Naive thymus-derived CD8-positive, alpha-beta T cell (primary cell): ENCODE data around the gene PIEZO1. TPM values are rescaled to one million over a fixed set of nuclear protein-coding genes. Genes with fewer than 3 reads are reported as not detected.

Experiments
- ATAC-seq, 2 donors: fragments of 150-1000 bp; cut with Tn5 transposase in 1 of 2; sonication (Bioruptor Pico), chemical (Tn5 transposase) in 1 of 2; 1 replicate in 1 of 2; 2 replicates in 1 of 2; pipeline ENCODE4 v1.10.0; 2021; ENCODE audit warnings: mild to moderate bottlenecking in 2 of 2, moderate library complexity in 2 of 2
- POLR2A ChIA-PET: fragments of 350-600 bp; sonication (Branson Sonifier 250); formaldehyde crosslinking; loops from one replicate; lab custom pipeline; 2021; ENCODE audit warnings: antibody characterized with exemption; lab: Charles Lee
- DNase-seq, 10 donors: peaks; one replicate each; pipeline versions ENCODE4 v3.0.0 to v3.0.0-alpha.2; 2020 to 2022
- H3K27ac Mint-ChIP-seq, 10 donors: one replicate each; pipeline ENCODE4 v1.8.0; 2020 to 2022; ENCODE audit warnings: mild to moderate bottlenecking in 10 of 10, mixed read lengths in 10 of 10, moderate library complexity in 4 of 10, inconsistent platforms in 1 of 10
- H3K27me3 Mint-ChIP-seq, 5 donors: one replicate each; pipeline ENCODE4 v1.8.0; 2021 to 2022; ENCODE audit warnings: mixed read lengths in 5 of 5
- H3K36me3 Mint-ChIP-seq, 3 donors: one replicate each; pipeline ENCODE4 v1.8.0; 2020 to 2022; ENCODE audit warnings: mixed read lengths in 3 of 3, mild to moderate bottlenecking in 2 of 3, inconsistent platforms in 1 of 3
- H3K4me1 Mint-ChIP-seq, 4 donors: one replicate each; pipeline ENCODE4 v1.8.0; 2021 to 2022; ENCODE audit warnings: mixed read lengths in 4 of 4
- H3K4me3 Mint-ChIP-seq, 10 donors: one replicate each; pipeline ENCODE4 v1.8.0; 2020 to 2022; ENCODE audit warnings: mild to moderate bottlenecking in 10 of 10, mixed read lengths in 10 of 10, moderate library complexity in 6 of 10, inconsistent platforms in 1 of 10
- H3K9me3 Mint-ChIP-seq, 9 donors: one replicate each; pipeline ENCODE4 v1.8.0; 2020 to 2022; ENCODE audit warnings: mixed read lengths in 9 of 9, mild to moderate bottlenecking in 3 of 9, inconsistent platforms in 1 of 9, moderate library complexity in 1 of 9
- polyA plus RNA-seq, 3 donors: library from polyadenylated mRNA; unstranded; fragments of 300-500 nt; fragmentation: Illumina TruSeq; gene quantifications; one replicate each; pipeline ENCODE4 v1.2.3, GENCODE V29; 2021
- total RNA-seq, 8 experiments: library from RNA in 2 of 8; stranded (reverse) in 2 of 8; gene quantifications; one replicate each; pipeline ENCODE4 v1.2.3 and lab custom pipeline; 2021 to 2026

PIEZO1 gene, protein sequence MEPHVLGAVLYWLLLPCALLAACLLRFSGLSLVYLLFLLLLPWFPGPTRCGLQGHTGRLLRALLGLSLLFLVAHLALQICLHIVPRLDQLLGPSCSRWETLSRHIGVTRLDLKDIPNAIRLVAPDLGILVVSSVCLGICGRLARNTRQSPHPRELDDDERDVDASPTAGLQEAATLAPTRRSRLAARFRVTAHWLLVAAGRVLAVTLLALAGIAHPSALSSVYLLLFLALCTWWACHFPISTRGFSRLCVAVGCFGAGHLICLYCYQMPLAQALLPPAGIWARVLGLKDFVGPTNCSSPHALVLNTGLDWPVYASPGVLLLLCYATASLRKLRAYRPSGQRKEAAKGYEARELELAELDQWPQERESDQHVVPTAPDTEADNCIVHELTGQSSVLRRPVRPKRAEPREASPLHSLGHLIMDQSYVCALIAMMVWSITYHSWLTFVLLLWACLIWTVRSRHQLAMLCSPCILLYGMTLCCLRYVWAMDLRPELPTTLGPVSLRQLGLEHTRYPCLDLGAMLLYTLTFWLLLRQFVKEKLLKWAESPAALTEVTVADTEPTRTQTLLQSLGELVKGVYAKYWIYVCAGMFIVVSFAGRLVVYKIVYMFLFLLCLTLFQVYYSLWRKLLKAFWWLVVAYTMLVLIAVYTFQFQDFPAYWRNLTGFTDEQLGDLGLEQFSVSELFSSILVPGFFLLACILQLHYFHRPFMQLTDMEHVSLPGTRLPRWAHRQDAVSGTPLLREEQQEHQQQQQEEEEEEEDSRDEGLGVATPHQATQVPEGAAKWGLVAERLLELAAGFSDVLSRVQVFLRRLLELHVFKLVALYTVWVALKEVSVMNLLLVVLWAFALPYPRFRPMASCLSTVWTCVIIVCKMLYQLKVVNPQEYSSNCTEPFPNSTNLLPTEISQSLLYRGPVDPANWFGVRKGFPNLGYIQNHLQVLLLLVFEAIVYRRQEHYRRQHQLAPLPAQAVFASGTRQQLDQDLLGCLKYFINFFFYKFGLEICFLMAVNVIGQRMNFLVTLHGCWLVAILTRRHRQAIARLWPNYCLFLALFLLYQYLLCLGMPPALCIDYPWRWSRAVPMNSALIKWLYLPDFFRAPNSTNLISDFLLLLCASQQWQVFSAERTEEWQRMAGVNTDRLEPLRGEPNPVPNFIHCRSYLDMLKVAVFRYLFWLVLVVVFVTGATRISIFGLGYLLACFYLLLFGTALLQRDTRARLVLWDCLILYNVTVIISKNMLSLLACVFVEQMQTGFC (N-terminal part only)
- total RNA-seq (10 to 100 TPM; 90.0 to 94.5 TPM), polyA plus RNA-seq (1 to 10 TPM; 2.4 to 8.4 (median 5.7) TPM), total RNA-seq (lab: John Stamatoyannopoulos, UW) (60.5 to 137 (median 79.9) reads per million in 6 experiments)

DNA sequence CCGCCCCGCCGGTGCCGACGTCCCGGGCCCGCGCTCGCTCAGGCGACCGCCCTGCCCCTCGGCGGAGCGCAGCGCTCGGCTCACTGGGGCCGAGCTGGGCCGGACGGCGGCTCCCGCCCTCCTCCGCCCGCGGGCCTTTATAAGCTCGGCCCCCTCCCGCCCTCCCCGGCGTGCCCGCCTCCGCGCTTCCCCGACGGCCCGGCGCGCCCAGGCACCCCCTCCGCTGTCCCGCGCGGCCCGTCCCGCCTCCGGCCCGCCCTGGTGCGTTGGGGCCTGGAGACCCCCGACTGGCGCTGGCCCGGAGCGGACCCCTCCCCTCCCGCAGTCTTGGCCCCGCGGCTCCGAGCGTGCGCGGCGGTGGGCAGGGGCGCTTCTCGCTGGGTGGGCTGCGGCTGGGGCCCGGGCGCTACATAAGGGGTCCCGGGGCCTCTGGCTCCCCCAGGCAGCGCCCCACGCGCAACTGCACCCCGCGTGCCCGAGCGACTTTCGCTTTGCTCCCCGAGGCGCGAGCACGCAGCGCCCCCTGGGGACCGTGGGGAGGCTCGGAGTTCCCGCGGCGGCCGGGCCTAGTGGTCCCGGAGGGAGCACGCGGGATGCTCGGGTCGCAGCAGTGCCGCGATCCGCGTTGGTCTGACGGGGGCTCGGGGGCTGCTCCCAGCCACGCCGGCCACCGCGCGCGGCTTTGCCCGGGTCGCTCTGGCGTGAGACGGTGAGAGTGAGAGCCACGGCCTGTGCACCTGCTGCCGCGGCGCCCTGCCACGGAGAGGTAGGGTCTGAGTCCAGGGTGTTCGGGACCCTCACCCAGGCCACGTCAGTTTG is at the start of gene PIEZO1:
Gene PIEZO1, minus strand, starts transcription at position 115 of the 819 bp plus-strand sequence. CDS start 256 bp downstream, outside the sequence.
- H3K27ac Mint-ChIP-seq = peak within 1 kb of the TSS in 6 of 10 donors; percentile 29 to 84 (median 72)

DNA sequence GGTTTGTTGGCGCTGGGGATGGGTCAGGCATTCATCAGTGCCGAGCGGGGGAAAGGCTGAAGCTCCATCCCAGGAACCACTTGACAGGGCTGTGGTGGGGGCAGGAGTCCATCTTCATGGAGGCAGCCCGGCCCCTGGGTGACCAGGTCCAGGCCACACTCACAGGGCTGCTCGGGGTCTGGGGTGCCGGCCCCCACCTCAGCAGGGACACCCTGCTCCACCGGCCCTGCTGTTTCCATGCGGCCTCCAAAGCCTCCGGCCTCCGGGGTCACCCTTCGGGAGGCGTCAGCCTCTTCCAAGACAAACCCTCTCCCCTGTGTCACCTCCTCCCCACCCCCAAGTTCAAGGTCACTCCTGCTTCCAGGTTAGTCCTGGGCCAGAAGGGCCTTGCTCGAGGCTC is 49.6 kb upstream of the PIEZO1 start:
- Mint-ChIP-seq H3K4me1 (peaks cover 0 to 1% (median 0%) of the 10 kb centered on the region in 4 donors), H3K36me3 (peaks cover 0 to 4% (median 4%) of the 10 kb centered on the region in 3 donors), H3K9me3 (no peaks in the 10 kb centered on the region), H3K27me3 (no peaks in the 10 kb centered on the region), H3K4me3 (no peak overlapping the region), H3K27ac (no peak overlapping the region)
- DNase-seq (no peak), ATAC-seq (no peak)
- POLR2A ChIA-PET = no interaction called here

More for the DNA sequence above, at the start of gene PIEZO1:
- H3K4me1 Mint-ChIP-seq = peaks cover 20 to 52% (median 47%) of the 10 kb centered on the region in 4 donors
- H3K36me3 Mint-ChIP-seq = no peaks in the 10 kb centered on the region
- peak; percentile 73 to 91 (median 85) for DNase-seq
- H3K9me3 Mint-ChIP-seq = no peaks in the 10 kb centered on the region
- POLR2A ChIA-PET = interaction anchor here (0.5 to 7.4 kb wide), 10 partner anchors 9 to 451 kb away, joined by 3 to 81 read pairs (median 12); partner anchors contain the start of genes APRT, CDT1, GALNS and TRAPPC2L
- H3K4me3 Mint-ChIP-seq = peak within 1 kb of the TSS; percentile 61 to 89 (median 75)
- no peaks in the 10 kb centered on the region for H3K27me3 Mint-ChIP-seq
- ATAC-seq = peak; percentile 72 to 73

DNA sequence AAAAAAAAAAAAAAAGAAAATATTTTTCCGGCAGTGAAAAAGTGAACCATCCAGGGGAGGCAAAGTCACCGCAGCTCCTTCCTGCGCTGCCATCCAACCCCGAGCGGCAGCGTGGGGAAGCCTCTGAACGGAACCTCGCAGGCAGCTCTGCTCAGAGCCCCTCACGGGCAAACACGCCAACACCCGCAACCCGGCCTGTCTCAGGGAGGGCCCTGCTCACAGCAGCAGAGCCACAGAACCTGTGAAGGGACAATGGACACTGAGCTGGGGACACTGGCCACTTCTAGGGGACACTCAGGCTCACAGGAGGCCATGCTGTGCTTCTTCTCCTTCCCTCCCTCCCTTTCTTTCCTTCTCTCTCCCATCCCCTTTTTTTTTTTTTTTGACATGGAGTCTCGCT is 48.1 kb upstream of the PIEZO1 start:
- Mint-ChIP-seq H3K4me1 (peaks cover 0 to 1% (median 0%) of the 10 kb centered on the region in 4 donors), H3K4me3 (no peak overlapping the region), H3K27me3 (no peaks in the 10 kb centered on the region), H3K27ac (no peak overlapping the region), H3K36me3 (peaks cover 0 to 4% (median 2%) of the 10 kb centered on the region in 3 donors), H3K9me3 (no peaks in the 10 kb centered on the region)
- ATAC-seq (no peak), DNase-seq (no peak)
- POLR2A ChIA-PET = no interaction called here

DNA sequence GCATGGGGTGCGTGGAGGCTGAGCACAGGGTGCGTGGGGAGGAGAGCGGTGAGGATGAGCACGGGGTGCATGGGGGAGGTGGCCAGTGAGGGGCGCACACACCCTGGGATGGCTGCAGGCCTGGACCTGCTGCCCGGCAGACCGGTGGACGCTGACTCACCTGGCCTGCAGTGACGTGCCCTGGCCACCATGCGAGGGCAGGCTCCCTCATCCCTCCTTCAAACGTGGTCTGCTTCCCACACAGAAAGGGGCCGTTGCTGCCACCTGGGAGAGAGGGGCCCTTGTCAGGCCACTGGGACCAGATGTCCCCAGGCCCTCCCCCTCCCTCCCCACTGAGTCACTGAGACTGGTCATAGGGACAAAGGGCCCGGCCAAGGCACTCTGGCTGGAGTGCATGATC is 46.8 kb upstream of the PIEZO1 start:
- DNase-seq (no peak), ATAC-seq (no peak)
- peaks cover 0 to 1% (median 0%) of the 10 kb centered on the region in 4 donors for H3K4me1 Mint-ChIP-seq
- no peaks in the 10 kb centered on the region for H3K27me3 Mint-ChIP-seq
- H3K27ac Mint-ChIP-seq = no peak overlapping the region
- H3K9me3 Mint-ChIP-seq = no peaks in the 10 kb centered on the region
- H3K4me3 Mint-ChIP-seq = no peak overlapping the region
- POLR2A ChIA-PET = no interaction called here
- peaks cover 0 to 4% (median 2%) of the 10 kb centered on the region in 3 donors for H3K36me3 Mint-ChIP-seq

DNA sequence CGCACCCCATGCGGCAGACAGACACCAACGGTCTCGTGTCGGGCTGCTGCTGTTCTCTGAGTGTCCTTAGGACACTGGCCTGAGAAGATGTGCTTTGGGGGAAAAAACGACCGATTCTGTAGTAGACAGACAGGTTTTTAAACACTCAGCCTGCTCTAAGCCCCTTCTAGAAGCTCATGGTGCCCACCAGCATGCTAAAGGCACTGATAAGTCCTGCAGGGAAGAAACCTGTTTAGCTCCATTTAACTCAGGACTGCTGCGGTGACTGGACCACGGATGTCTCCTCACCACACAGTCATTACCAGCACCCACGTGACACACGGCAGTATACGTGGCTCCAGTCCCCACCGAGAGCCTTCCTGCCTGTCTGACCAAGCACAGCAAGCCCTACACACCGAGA is 45.8 kb upstream of the PIEZO1 start:
- ATAC-seq (no peak), DNase-seq (no peak)
- H3K27me3 Mint-ChIP-seq = no peaks in the 10 kb centered on the region
- no peaks in the 10 kb centered on the region for H3K9me3 Mint-ChIP-seq
- POLR2A ChIA-PET = interaction anchor here (0.6 kb wide), 1 partner anchor 19 kb away, joined by 3 read pairs; the partner anchor contains the start of gene APRT
- no peak overlapping the region for H3K27ac Mint-ChIP-seq
- peaks cover 0 to 1% (median under 1%) of the 10 kb centered on the region in 4 donors for H3K4me1 Mint-ChIP-seq
- peaks cover 0 to 5% (median 2%) of the 10 kb centered on the region in 3 donors for H3K36me3 Mint-ChIP-seq
- no peak overlapping the region for H3K4me3 Mint-ChIP-seq

DNA sequence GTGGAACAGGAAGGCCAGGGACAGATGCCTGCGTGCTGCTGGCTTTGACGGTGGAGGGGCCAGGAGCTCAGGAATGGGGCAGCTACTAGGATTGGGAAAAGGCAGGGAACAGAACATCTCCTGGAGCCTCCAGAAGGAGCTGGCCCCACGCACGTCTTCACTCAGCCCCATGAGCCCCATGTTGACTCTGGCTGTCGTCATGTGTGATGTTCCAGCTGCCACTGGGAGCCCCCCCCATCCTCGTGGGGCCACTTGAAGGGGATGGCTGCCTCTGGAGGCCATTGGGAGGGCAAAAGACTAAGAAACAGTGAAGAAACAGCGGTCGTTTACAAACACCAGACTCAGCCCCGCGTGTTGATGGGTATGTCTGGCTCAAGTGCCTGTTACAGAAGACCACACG is 45.2 kb upstream of the PIEZO1 start:
- Mint-ChIP-seq H3K27me3 (no peaks in the 10 kb centered on the region), H3K9me3 (no peaks in the 10 kb centered on the region), H3K27ac (peak overlapping the region in 1 of 10 donors; percentile 32), H3K4me1 (peaks cover 0 to 2% (median under 1%) of the 10 kb centered on the region in 4 donors), H3K4me3 (no peak overlapping the region), H3K36me3 (peaks cover 0 to 5% (median 2%) of the 10 kb centered on the region in 3 donors)
- ATAC-seq (no peak), DNase-seq (no peak)
- POLR2A ChIA-PET = interaction anchor here (0.6 kb wide), 1 partner anchor 18 kb away, joined by 3 read pairs; the partner anchor contains the start of gene APRT

DNA sequence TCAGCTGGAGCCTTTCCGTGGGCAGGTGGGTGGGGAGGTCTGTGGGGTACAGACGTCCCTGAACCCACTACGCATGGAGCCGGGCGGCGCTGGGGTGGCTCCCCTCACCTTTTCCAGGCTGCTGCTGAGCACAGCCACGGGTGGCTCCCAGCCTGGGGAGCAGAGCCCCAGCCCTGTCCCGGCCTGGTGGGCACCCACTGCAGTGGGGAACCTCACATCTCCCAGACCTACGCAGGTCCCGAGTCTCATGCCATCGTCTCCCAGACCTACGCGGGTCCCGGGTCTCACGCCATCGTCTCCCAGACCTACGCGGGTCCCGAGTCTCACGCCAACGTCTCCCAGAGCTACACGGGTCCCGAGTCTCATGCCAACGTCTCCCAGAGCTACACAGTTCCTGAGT is 43.7 kb upstream of the PIEZO1 start:
- H3K9me3 Mint-ChIP-seq = no peaks in the 10 kb centered on the region
- no peaks in the 10 kb centered on the region for H3K27me3 Mint-ChIP-seq
- H3K36me3 Mint-ChIP-seq = peaks cover 0 to 1% (median 0%) of the 10 kb centered on the region in 3 donors
- POLR2A ChIA-PET = no interaction called here
- H3K4me3 Mint-ChIP-seq = no peak overlapping the region
- H3K4me1 Mint-ChIP-seq = peaks cover 0 to 2% (median under 1%) of the 10 kb centered on the region in 4 donors
- DNase-seq = no peak
- no peak for ATAC-seq
- no peak overlapping the region for H3K27ac Mint-ChIP-seq

DNA sequence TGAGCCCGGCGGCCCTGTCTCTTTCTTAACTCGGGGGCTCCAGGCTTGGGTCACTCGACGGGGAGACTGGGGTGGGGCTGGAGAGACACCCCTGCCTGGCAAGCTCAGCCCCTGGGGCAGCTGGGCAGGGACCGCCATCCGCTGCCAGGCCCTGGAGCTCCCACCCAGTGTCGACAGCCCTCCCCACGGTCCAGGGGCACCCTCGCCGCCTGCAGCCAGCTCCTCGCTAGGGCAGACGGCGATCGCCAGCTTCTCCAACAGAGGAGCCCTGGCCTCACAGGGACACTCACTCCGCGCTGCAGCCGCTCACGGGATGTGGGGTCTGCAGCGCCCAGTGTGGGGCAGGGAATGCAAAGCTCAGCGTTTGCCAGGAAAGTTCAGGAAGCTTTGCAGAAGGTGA is 42.7 kb upstream of the PIEZO1 start:
- Mint-ChIP-seq H3K9me3 (no peaks in the 10 kb centered on the region), H3K4me1 (peaks cover 0 to 2% (median under 1%) of the 10 kb centered on the region in 4 donors), H3K4me3 (no peak overlapping the region), H3K27me3 (no peaks in the 10 kb centered on the region), H3K27ac (no peak overlapping the region), H3K36me3 (peaks cover 0 to 1% (median under 1%) of the 10 kb centered on the region in 3 donors)
- ATAC-seq (no peak), DNase-seq (no peak)
- POLR2A ChIA-PET = no interaction called here

DNA sequence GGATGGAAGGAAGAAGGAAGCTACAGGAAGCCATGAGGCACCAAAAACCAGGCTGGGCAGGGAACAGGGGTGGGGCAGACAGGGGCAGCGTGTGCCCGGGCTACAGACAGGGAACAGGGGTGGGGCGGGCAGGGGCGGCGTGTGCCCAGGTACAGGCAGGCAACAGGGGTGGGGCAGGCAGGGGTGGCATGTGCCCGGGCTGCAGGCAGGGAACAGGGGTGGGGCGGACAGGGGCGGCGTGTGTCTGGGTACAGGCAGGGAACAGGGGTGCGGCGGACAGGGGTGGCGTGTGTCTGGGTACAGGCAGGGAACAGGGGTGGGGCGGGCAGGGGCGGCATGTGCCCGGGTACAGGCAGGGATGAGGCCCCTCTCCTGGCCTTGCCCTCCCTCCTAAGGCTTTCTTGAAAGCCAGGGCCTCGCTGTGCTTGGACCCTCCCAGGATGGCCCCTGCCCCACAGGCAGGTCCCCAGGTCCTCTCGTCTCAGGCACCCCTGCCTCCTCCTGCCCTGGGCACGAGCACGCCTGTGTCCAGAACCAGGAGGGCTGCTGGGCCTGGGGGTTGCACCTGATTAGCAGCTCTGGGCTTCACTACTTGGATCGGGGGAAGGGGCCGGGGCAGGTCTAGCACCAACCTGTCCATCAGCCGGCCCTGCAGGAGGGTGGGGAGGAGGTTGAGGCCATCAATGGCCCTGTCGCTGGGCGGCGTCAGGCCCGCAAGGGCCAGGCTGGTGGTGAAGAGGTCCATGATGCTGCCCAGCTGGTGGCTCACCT is 41.2 kb upstream of the PIEZO1 start:
- Mint-ChIP-seq H3K27me3 (no peaks in the 10 kb centered on the region), H3K4me3 (no peak overlapping the region), H3K9me3 (no peaks in the 10 kb centered on the region), H3K27ac (peak overlapping the region in 1 of 10 donors; percentile 25), H3K4me1 (peaks cover 0 to 2% (median under 1%) of the 10 kb centered on the region in 4 donors), H3K36me3 (peaks cover 0 to 3% (median 2%) of the 10 kb centered on the region in 3 donors)
- ATAC-seq = no peak
- POLR2A ChIA-PET = interaction anchor here (0.5 to 0.6 kb wide), 2 partner anchors 10 to 147 kb away, joined by 3 to 4 read pairs; no protein-coding TSS in a partner anchor
- DNase-seq = no peak

DNA sequence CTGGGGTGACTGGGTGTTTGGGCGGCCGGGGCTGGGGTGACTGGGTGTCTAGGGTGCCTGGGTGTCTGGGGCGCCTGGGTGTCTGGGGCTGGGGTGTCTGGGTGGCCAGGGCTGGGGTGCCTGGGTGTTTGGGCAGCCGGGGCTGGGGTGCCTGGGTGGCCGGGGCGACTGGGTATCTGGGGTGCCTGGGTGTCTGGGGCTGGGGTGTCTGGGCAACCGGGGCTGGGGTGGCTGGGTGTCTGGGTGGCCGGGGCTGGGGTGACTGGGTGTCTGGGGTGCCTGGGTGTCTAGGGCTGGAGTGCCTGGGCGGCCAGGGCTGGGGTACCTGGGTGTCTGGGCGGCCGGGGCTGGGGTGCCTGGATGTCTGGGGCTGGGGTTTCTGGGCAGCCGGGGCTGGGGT is 40.1 kb upstream of the PIEZO1 start:
- DNase-seq = no peak
- ATAC-seq = no peak
- no peak overlapping the region for H3K4me3 Mint-ChIP-seq
- H3K4me1 Mint-ChIP-seq = peaks cover 0 to 2% (median 0%) of the 10 kb centered on the region in 4 donors
- H3K27ac Mint-ChIP-seq = no peak overlapping the region
- no peaks in the 10 kb centered on the region for H3K9me3 Mint-ChIP-seq
- H3K36me3 Mint-ChIP-seq = peaks cover 0 to 3% (median 2%) of the 10 kb centered on the region in 3 donors
- POLR2A ChIA-PET = no interaction called here
- H3K27me3 Mint-ChIP-seq = no peaks in the 10 kb centered on the region
